ENCODE results near the gene KIF21A.

DNA sequence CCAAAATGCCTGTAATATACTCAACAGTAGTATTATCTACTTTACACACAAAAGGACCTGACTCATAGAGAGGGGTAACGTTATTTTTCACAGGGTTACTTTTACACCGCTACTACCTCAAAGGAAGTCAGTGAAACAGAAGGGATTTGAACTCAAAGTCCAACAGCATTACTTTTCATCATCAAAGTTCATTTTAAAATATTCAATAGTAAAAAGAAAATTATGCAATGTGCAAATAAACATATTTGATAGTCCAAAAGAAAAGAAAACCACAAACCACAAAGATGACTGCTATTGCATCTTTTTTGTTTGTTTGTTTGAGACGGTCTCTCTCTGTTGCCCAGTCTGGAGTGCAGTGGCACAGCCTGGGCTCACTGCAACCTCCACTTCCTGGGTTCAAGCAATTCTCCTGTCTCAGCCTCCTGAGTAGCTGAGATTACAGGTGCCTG lies 15.5 kb downstream of the KIF21A start:
- TF ChIP-seq, protein P1, sequence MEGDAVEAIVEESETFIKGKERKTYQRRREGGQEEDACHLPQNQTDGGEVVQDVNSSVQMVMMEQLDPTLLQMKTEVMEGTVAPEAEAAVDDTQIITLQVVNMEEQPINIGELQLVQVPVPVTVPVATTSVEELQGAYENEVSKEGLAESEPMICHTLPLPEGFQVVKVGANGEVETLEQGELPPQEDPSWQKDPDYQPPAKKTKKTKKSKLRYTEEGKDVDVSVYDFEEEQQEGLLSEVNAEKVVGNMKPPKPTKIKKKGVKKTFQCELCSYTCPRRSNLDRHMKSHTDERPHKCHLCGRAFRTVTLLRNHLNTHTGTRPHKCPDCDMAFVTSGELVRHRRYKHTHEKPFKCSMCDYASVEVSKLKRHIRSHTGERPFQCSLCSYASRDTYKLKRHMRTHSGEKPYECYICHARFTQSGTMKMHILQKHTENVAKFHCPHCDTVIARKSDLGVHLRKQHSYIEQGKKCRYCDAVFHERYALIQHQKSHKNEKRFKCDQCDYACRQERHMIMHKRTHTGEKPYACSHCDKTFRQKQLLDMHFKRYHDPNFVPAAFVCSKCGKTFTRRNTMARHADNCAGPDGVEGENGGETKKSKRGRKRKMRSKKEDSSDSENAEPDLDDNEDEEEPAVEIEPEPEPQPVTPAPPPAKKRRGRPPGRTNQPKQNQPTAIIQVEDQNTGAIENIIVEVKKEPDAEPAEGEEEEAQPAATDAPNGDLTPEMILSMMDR (IDR thresholded peaks at IDR 0.05): no peak
- TF ChIP-seq TEAD4 (IDR thresholded peaks at IDR 0.05; ENCODE audit: borderline replicate concordance, insufficient read depth) (no peak), TAF1 (IDR thresholded peaks at IDR 0.05; ENCODE audit: borderline replicate concordance, low read depth, low read length) (no peak), MEF2A (IDR thresholded peaks at IDR 0.05; ENCODE audit: borderline replicate concordance, low read depth) (no peak), ELF1 (IDR thresholded peaks at IDR 0.05) (no peak), FOXM1 (IDR thresholded peaks at IDR 0.05; ENCODE audit: low read depth) (no peak), RXRA (IDR thresholded peaks at IDR 0.05; ENCODE audit: borderline replicate concordance, low read depth) (no peak)
- TF ChIP-seq, protein P2, sequence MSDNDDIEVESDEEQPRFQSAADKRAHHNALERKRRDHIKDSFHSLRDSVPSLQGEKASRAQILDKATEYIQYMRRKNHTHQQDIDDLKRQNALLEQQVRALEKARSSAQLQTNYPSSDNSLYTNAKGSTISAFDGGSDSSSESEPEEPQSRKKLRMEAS (IDR thresholded peaks at IDR 0.05; ENCODE audit: low read depth): no peak
- TF ChIP-seq, protein P3, sequence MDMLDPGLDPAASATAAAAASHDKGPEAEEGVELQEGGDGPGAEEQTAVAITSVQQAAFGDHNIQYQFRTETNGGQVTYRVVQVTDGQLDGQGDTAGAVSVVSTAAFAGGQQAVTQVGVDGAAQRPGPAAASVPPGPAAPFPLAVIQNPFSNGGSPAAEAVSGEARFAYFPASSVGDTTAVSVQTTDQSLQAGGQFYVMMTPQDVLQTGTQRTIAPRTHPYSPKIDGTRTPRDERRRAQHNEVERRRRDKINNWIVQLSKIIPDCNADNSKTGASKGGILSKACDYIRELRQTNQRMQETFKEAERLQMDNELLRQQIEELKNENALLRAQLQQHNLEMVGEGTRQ (IDR thresholded peaks at IDR 0.05; ENCODE audit: borderline replicate concordance, low read depth, low read length): no peak

Data from SK-N-SH (cell line).